GM23338 (cell line): Measurements from ENCODE around the gene OPN1SW. TPM values are rescaled to one million over a fixed set of nuclear protein-coding genes. Genes with fewer than 3 reads are reported as not detected.

Experiments used
- ATAC-seq: fragments of 200-7000 bp; cut with Tn5 transposase; 3 replicates; pipeline ENCODE4 v1.9.1; 2020
- DNase-seq: peaks from one replicate; pipeline ENCODE4 v3.0.0-alpha.2; 2015; ENCODE audit warnings: low spot score
- H2AFZ ChIP-seq: fragments of 200-600 bp; sonication (generic); 2 replicates; pipeline ENCODE4 v1.8.0; 2016; ENCODE audit warnings: antibody characterized with exemption, mild to moderate bottlenecking, moderate library complexity
- H3F3A ChIP-seq: fragments of 200-600 bp; sonication (generic); replicated peaks from 2 replicates; pipeline ENCODE4 v1.8.0; 2017; ENCODE audit warnings: antibody characterized with exemption, mixed run types, low read depth
- H3K27ac ChIP-seq: fragments of 200-600 bp; sonication (generic); 2 replicates; pipeline ENCODE4 v1.6.1; 2016; ENCODE audit warnings: low read depth
- H3K27me3 ChIP-seq: fragments of 200-600 bp; sonication (generic); 2 replicates; pipeline ENCODE4 v1.8.0; 2016; ENCODE audit warnings: mild to moderate bottlenecking, mixed run types, moderate library complexity; ENCODE audit not compliant: insufficient read depth
- H3K36me3 ChIP-seq: fragments of 200-600 bp; sonication (generic); 2 replicates; pipeline ENCODE4 v1.8.0; 2016; ENCODE audit warnings: mild to moderate bottlenecking; ENCODE audit not compliant: insufficient read depth
- H3K4me1 ChIP-seq: fragments of 200-600 bp; sonication (generic); 2 replicates; pipeline ENCODE4 v1.8.0; 2016; ENCODE audit warnings: mild to moderate bottlenecking, moderate library complexity; ENCODE audit not compliant: insufficient read depth
- H3K4me2 ChIP-seq: fragments of 200-600 bp; sonication (generic); 2 replicates; pipeline ENCODE4 v1.7.1; 2017; ENCODE audit warnings: mixed run types
- H3K4me3 ChIP-seq: fragments of 200-600 bp; sonication (generic); 2 replicates; pipeline ENCODE4 v1.6.1; 2016; ENCODE audit warnings: mixed run types
- H3K79me2 ChIP-seq: fragments of 200-600 bp; sonication (generic); replicated peaks from 2 replicates; pipeline ENCODE4 v1.8.0; 2017; ENCODE audit warnings: mild to moderate bottlenecking; ENCODE audit not compliant: insufficient read depth
- H3K9me2 ChIP-seq: fragments of 200-600 bp; sonication (generic); 2 replicates; pipeline ENCODE4 v1.8.0; 2017; ENCODE audit not compliant: insufficient read depth
- H4K20me1 ChIP-seq: fragments of 200-600 bp; sonication (generic); replicated peaks from 2 replicates; pipeline ENCODE4 v1.8.0; 2017; ENCODE audit warnings: mild to moderate bottlenecking; ENCODE audit not compliant: insufficient read depth
- H3K27ac Mint-ChIP-seq: 2 replicates; pipeline ENCODE4 v1.8.0; 2020; ENCODE audit warnings: inconsistent platforms, mild to moderate bottlenecking, moderate library complexity, mixed read lengths
- H3K27me3 Mint-ChIP-seq: 3 replicates; pipeline ENCODE4 v1.8.0; 2022; ENCODE audit warnings: low read depth, mild to moderate bottlenecking, moderate library complexity, mixed read lengths, inconsistent platforms; ENCODE audit not compliant: insufficient read depth, poor library complexity
- H3K36me3 Mint-ChIP-seq: 3 replicates; pipeline ENCODE4 v1.8.0; 2021; ENCODE audit warnings: low read depth, mild to moderate bottlenecking, inconsistent platforms, moderate library complexity, mixed read lengths
- H3K4me1 Mint-ChIP-seq: 3 replicates; pipeline ENCODE4 v1.8.0; 2020; ENCODE audit warnings: mild to moderate bottlenecking, inconsistent platforms, mixed read lengths
- H3K4me3 Mint-ChIP-seq: 3 replicates; pipeline ENCODE4 v1.8.0; 2021; ENCODE audit warnings: moderate library complexity, mild to moderate bottlenecking, inconsistent platforms, mixed read lengths
- H3K9me3 Mint-ChIP-seq: 3 replicates; pipeline ENCODE4 v1.8.0; 2020; ENCODE audit warnings: moderate library complexity, mild to moderate bottlenecking, inconsistent platforms, mixed read lengths
- JUNB ChIP-seq: IDR thresholded peaks from one replicate; pipeline ENCODE4 v1.6.1; 2016; ENCODE audit warnings: antibody characterized with exemption; ENCODE audit not compliant: unreplicated experiment
- STAT1 ChIP-seq: IDR thresholded peaks from one replicate; pipeline ENCODE4 v1.6.1; 2016; ENCODE audit warnings: antibody characterized with exemption; ENCODE audit not compliant: unreplicated experiment
- ZNF114 ChIP-seq: fragments of 250-450 bp; sonication (Bioruptor Pico); IDR thresholded peaks from 2 replicates; pipeline ENCODE4 v1.5.0; 2020; ENCODE audit warnings: mild to moderate bottlenecking, moderate library complexity
- polyA plus RNA-seq: library from polyadenylated mRNA; unstranded; fragments of >200 nt; fragmentation: Nextera tagmentation; extraction: Ambion mirVana; gene quantifications from 2 replicates; pipeline ENCODE4 v1.2.1, GENCODE V29; 2016
- total RNA-seq: library from RNA; depleted of rRNA; stranded (reverse); fragments of >200 nt; shearing (Covaris generic); gene quantifications from 2 replicates; pipeline ENCODE4 v1.2.3, GENCODE V29; 2014
- TF ChIP-seq, protein P1 (sequence below): fragments of 250-450 bp; sonication (Bioruptor Pico); IDR thresholded peaks from 2 replicates; pipeline ENCODE4 v1.5.0; 2020; ENCODE audit warnings: mild to moderate bottlenecking, moderate library complexity

The OPN1SW gene
- total and polyA plus RNA-seq, 2 experiments from 2014 or later: 0.50 TPM; not detected in 1

DNA sequence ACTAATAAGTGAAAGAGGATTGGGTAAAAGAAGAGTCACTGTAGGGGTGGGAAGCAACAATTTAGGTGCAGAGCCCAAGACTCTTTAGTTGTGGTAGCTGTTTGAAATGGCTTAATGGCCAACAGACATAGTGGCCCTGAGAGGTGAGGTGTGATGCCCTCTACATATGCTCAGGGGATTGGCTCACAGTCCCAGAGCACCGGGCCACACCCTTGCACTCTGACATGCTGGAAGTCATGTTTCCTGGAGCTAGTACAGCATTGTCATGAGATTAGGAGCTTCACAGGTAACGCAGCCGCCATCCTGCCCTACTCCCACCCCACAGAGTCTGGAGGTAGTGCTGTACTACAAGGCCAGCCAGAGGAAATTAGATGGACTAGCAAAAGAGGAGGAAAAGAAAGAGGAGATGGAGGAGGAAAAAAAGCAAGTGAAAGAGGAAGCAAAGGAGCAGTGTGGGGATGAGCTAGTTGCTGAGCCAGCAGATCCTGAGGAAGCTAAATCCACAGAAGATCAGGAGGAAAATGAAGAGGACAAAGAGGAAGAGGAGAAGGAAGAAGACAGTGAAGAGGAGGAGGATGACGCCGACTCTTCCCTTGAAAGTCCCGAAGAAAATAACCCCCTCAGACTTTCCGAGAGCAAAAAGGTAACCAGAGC, 39.8 kb upstream of the OPN1SW start:
- H3K36me3 ChIP-seq: no peaks in the 10 kb centered on the region
- no peak overlapping the region for H3K4me3 Mint-ChIP-seq

More for the DNA sequence above, 39.8 kb upstream of the OPN1SW start:
- Histone ChIP-seq H3K79me2 (no peaks in the 10 kb centered on the region), H4K20me1 (peaks cover 3% of the 10 kb centered on the region; the same call in 1 of the 2 replicates), H3K4me2 (no peak overlapping the region), H3K4me1 (peaks cover 10% of the 10 kb centered on the region; the same call in 1 of the 2 replicates), H3K27me3 (no peaks in the 10 kb centered on the region), H3F3A (no peaks in the 10 kb centered on the region), H3K9me2 (no peaks in the 10 kb centered on the region), H3K4me3 (no peak overlapping the region), H2AFZ (no peak overlapping the region), H3K27ac (no peak overlapping the region)
- Mint-ChIP-seq H3K27me3 (peaks cover 3% of the 10 kb centered on the region), H3K4me1 (peaks cover 8% of the 10 kb centered on the region), H3K27ac (no peak overlapping the region), H3K9me3 (no peaks in the 10 kb centered on the region), H3K36me3 (peaks cover 9% of the 10 kb centered on the region)
- ATAC-seq (no peak), DNase-seq (no peak)
- TF ChIP-seq JUNB (no peak), ZNF114 (CRISPR knock-in tag) (no peak), STAT1 (no peak)
- TF ChIP-seq, protein P1, sequence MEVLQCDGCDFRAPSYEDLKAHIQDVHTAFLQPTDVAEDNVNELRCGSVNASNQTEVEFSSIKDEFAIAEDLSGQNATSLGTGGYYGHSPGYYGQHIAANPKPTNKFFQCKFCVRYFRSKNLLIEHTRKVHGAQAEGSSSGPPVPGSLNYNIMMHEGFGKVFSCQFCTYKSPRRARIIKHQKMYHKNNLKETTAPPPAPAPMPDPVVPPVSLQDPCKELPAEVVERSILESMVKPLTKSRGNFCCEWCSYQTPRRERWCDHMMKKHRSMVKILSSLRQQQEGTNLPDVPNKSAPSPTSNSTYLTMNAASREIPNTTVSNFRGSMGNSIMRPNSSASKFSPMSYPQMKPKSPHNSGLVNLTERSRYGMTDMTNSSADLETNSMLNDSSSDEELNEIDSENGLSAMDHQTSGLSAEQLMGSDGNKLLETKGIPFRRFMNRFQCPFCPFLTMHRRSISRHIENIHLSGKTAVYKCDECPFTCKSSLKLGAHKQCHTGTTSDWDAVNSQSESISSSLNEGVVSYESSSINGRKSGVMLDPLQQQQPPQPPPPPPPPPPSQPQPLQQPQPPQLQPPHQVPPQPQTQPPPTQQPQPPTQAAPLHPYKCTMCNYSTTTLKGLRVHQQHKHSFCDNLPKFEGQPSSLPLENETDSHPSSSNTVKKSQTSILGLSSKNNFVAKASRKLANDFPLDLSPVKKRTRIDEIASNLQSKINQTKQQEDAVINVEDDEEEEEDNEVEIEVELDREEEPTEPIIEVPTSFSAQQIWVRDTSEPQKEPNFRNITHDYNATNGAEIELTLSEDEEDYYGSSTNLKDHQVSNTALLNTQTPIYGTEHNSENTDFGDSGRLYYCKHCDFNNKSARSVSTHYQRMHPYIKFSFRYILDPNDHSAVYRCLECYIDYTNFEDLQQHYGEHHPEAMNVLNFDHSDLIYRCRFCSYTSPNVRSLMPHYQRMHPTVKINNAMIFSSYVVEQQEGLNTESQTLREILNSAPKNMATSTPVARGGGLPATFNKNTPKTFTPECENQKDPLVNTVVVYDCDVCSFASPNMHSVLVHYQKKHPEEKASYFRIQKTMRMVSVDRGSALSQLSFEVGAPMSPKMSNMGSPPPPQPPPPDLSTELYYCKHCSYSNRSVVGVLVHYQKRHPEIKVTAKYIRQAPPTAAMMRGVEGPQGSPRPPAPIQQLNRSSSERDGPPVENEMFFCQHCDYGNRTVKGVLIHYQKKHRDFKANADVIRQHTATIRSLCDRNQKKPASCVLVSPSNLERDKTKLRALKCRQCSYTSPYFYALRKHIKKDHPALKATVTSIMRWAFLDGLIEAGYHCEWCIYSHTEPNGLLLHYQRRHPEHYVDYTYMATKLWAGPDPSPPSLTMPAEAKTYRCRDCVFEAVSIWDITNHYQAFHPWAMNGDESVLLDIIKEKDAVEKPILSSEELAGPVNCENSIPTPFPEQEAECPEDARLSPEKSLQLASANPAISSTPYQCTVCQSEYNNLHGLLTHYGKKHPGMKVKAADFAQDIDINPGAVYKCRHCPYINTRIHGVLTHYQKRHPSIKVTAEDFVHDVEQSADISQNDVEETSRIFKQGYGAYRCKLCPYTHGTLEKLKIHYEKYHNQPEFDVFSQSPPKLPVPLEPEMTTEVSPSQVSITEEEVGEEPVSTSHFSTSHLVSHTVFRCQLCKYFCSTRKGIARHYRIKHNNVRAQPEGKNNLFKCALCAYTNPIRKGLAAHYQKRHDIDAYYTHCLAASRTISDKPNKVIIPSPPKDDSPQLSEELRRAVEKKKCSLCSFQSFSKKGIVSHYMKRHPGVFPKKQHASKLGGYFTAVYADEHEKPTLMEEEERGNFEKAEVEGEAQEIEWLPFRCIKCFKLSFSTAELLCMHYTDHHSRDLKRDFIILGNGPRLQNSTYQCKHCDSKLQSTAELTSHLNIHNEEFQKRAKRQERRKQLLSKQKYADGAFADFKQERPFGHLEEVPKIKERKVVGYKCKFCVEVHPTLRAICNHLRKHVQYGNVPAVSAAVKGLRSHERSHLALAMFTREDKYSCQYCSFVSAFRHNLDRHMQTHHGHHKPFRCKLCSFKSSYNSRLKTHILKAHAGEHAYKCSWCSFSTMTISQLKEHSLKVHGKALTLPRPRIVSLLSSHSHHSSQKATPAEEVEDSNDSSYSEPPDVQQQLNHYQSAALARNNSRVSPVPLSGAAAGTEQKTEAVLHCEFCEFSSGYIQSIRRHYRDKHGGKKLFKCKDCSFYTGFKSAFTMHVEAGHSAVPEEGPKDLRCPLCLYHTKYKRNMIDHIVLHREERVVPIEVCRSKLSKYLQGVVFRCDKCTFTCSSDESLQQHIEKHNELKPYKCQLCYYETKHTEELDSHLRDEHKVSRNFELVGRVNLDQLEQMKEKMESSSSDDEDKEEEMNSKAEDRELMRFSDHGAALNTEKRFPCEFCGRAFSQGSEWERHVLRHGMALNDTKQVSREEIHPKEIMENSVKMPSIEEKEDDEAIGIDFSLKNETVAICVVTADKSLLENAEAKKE: no peak
